ENCODE data around the gene PLCB2.

The PLCB2 gene

GRCh38 chr15:40272485-40273056 is 35.2 kb downstream of the PLCB2 start:
- Histone ChIP-seq H3K27ac (ENCODE audit: low read length) (no peak overlapping the region), H3K9me3 (ENCODE audit: control insufficient read depth in 1 of 2, low read length in 2 of 2) (no peaks in the 10 kb centered on the region), H3K4me1 (ENCODE audit: control insufficient read depth in 1 of 2, insufficient read depth in 2 of 2, low read length in 2 of 2) (no peaks in the 10 kb centered on the region), H3K36me3 (ENCODE audit: control insufficient read depth in 1 of 2, insufficient read depth in 2 of 2, low read length in 2 of 2) (no peaks in the 10 kb centered on the region), H3K27me3 (ENCODE audit: low read depth, low read length) (no peaks in the 10 kb centered on the region), H3K4me3 (ENCODE audit: low read depth in 1 of 2, low read length in 2 of 2) (no peak overlapping the region)

- no peaks in the 10 kb centered on the region for H3K9me3 ChIP-seq (ENCODE audit: control insufficient read depth in 1 of 2, low read length in 2 of 2)
- H3K27me3 ChIP-seq (ENCODE audit: low read depth, low read length) = no peaks in the 10 kb centered on the region
- no peaks in the 10 kb centered on the region for H3K4me1 ChIP-seq (ENCODE audit: control insufficient read depth in 1 of 2, insufficient read depth in 2 of 2, low read length in 2 of 2)
- no peak overlapping the region for H3K4me3 ChIP-seq (ENCODE audit: low read depth in 1 of 2, low read length in 2 of 2)
- H3K27ac ChIP-seq (ENCODE audit: low read length) = no peak overlapping the region
- no peaks in the 10 kb centered on the region for H3K36me3 ChIP-seq (ENCODE audit: control insufficient read depth in 1 of 2, insufficient read depth in 2 of 2, low read length in 2 of 2)
Measured at GRCh38 chr15:40271685-40272484, 35.9 kb downstream of the PLCB2 start.

- no peak overlapping the region for H3K4me3 ChIP-seq (ENCODE audit: low read depth in 1 of 2, low read length in 2 of 2)
- no peak overlapping the region for H3K27ac ChIP-seq (ENCODE audit: low read length)
- H3K27me3 ChIP-seq (ENCODE audit: low read depth, low read length) = no peaks in the 10 kb centered on the region
Measured at GRCh38 chr15:40270246-40270995, 37.3 kb downstream of the PLCB2 start.

GRCh38 chr15:40269604-40270003 is 38.1 kb downstream of the PLCB2 start:
- H3K27ac ChIP-seq (ENCODE audit: low read length) = no peak overlapping the region
- no peak overlapping the region for H3K4me3 ChIP-seq (ENCODE audit: low read depth in 1 of 2, low read length in 2 of 2)
- no peaks in the 10 kb centered on the region for H3K4me1 ChIP-seq (ENCODE audit: control insufficient read depth in 1 of 2, insufficient read depth in 2 of 2, low read length in 2 of 2)
- H3K27me3 ChIP-seq (ENCODE audit: low read depth, low read length) = no peaks in the 10 kb centered on the region
- H3K36me3 ChIP-seq (ENCODE audit: control insufficient read depth in 1 of 2, insufficient read depth in 2 of 2, low read length in 2 of 2) = no peaks in the 10 kb centered on the region
- no peaks in the 10 kb centered on the region for H3K9me3 ChIP-seq (ENCODE audit: control insufficient read depth in 1 of 2, low read length in 2 of 2)

More at GRCh38 chr15:40270246-40270995, 37.3 kb downstream of the PLCB2 start:
- Histone ChIP-seq H3K4me1 (ENCODE audit: control insufficient read depth in 1 of 2, insufficient read depth in 2 of 2, low read length in 2 of 2) (no peaks in the 10 kb centered on the region), H3K9me3 (ENCODE audit: control insufficient read depth in 1 of 2, low read length in 2 of 2) (no peaks in the 10 kb centered on the region), H3K36me3 (ENCODE audit: control insufficient read depth in 1 of 2, insufficient read depth in 2 of 2, low read length in 2 of 2) (no peaks in the 10 kb centered on the region)

GRCh38 chr15:40267670-40268069 is 40.1 kb downstream of the PLCB2 start:
- no peaks in the 10 kb centered on the region for H3K27me3 ChIP-seq (ENCODE audit: low read depth, low read length)
- no peak overlapping the region for H3K4me3 ChIP-seq (ENCODE audit: low read depth in 1 of 2, low read length in 2 of 2)
- no peaks in the 10 kb centered on the region for H3K36me3 ChIP-seq (ENCODE audit: control insufficient read depth in 1 of 2, insufficient read depth in 2 of 2, low read length in 2 of 2)
- H3K27ac ChIP-seq (ENCODE audit: low read length) = no peak overlapping the region
- no peaks in the 10 kb centered on the region for H3K4me1 ChIP-seq (ENCODE audit: control insufficient read depth in 1 of 2, insufficient read depth in 2 of 2, low read length in 2 of 2)
- H3K9me3 ChIP-seq (ENCODE audit: control insufficient read depth in 1 of 2, low read length in 2 of 2) = no peaks in the 10 kb centered on the region

GRCh38 chr15:40266828-40267304 is 40.9 kb downstream of the PLCB2 start:
- Histone ChIP-seq H3K4me3 (ENCODE audit: low read depth in 1 of 2, low read length in 2 of 2) (no peak overlapping the region), H3K9me3 (ENCODE audit: control insufficient read depth in 1 of 2, low read length in 2 of 2) (no peaks in the 10 kb centered on the region), H3K4me1 (ENCODE audit: control insufficient read depth in 1 of 2, insufficient read depth in 2 of 2, low read length in 2 of 2) (no peaks in the 10 kb centered on the region), H3K36me3 (ENCODE audit: control insufficient read depth in 1 of 2, insufficient read depth in 2 of 2, low read length in 2 of 2) (no peaks in the 10 kb centered on the region), H3K27me3 (ENCODE audit: low read depth, low read length) (no peaks in the 10 kb centered on the region), H3K27ac (ENCODE audit: low read length) (no peak overlapping the region)

GRCh38 chr15:40265875-40266274 is 41.9 kb downstream of the PLCB2 start:
- no peaks in the 10 kb centered on the region for H3K27me3 ChIP-seq (ENCODE audit: low read depth, low read length)
- no peak overlapping the region for H3K27ac ChIP-seq (ENCODE audit: low read length)
- no peaks in the 10 kb centered on the region for H3K4me1 ChIP-seq (ENCODE audit: control insufficient read depth in 1 of 2, insufficient read depth in 2 of 2, low read length in 2 of 2)
- no peaks in the 10 kb centered on the region for H3K9me3 ChIP-seq (ENCODE audit: control insufficient read depth in 1 of 2, low read length in 2 of 2)
- H3K36me3 ChIP-seq (ENCODE audit: control insufficient read depth in 1 of 2, insufficient read depth in 2 of 2, low read length in 2 of 2) = no peaks in the 10 kb centered on the region
- H3K4me3 ChIP-seq (ENCODE audit: low read depth in 1 of 2, low read length in 2 of 2) = no peak overlapping the region

- no peak overlapping the region for H3K4me3 ChIP-seq (ENCODE audit: low read depth in 1 of 2, low read length in 2 of 2)
- no peaks in the 10 kb centered on the region for H3K36me3 ChIP-seq (ENCODE audit: control insufficient read depth in 1 of 2, insufficient read depth in 2 of 2, low read length in 2 of 2)
- H3K27ac ChIP-seq (ENCODE audit: low read length) = no peak overlapping the region
- no peaks in the 10 kb centered on the region for H3K4me1 ChIP-seq (ENCODE audit: control insufficient read depth in 1 of 2, insufficient read depth in 2 of 2, low read length in 2 of 2)
- no peaks in the 10 kb centered on the region for H3K9me3 ChIP-seq (ENCODE audit: control insufficient read depth in 1 of 2, low read length in 2 of 2)
- H3K27me3 ChIP-seq (ENCODE audit: low read depth, low read length) = no peaks in the 10 kb centered on the region
Measured at GRCh38 chr15:40265355-40265754, 42.4 kb downstream of the PLCB2 start.

GRCh38 chr15:40264321-40265153 is 43.2 kb downstream of the PLCB2 start:
- Histone ChIP-seq H3K27me3 (ENCODE audit: low read depth, low read length) (no peaks in the 10 kb centered on the region), H3K36me3 (ENCODE audit: control insufficient read depth in 1 of 2, insufficient read depth in 2 of 2, low read length in 2 of 2) (no peaks in the 10 kb centered on the region), H3K27ac (ENCODE audit: low read length) (no peak overlapping the region), H3K4me1 (ENCODE audit: control insufficient read depth in 1 of 2, insufficient read depth in 2 of 2, low read length in 2 of 2) (no peaks in the 10 kb centered on the region), H3K9me3 (ENCODE audit: control insufficient read depth in 1 of 2, low read length in 2 of 2) (no peaks in the 10 kb centered on the region), H3K4me3 (ENCODE audit: low read depth in 1 of 2, low read length in 2 of 2) (no peak overlapping the region)

- no peaks in the 10 kb centered on the region for H3K36me3 ChIP-seq (ENCODE audit: control insufficient read depth in 1 of 2, insufficient read depth in 2 of 2, low read length in 2 of 2)
- no peaks in the 10 kb centered on the region for H3K9me3 ChIP-seq (ENCODE audit: control insufficient read depth in 1 of 2, low read length in 2 of 2)
- H3K4me1 ChIP-seq (ENCODE audit: control insufficient read depth in 1 of 2, insufficient read depth in 2 of 2, low read length in 2 of 2) = no peaks in the 10 kb centered on the region
- H3K4me3 ChIP-seq (ENCODE audit: low read depth in 1 of 2, low read length in 2 of 2) = no peak overlapping the region
- H3K27me3 ChIP-seq (ENCODE audit: low read depth, low read length) = peaks cover 9% of the 10 kb centered on the region
- no peak overlapping the region for H3K27ac ChIP-seq (ENCODE audit: low read length)
Measured at GRCh38 chr15:40263024-40263754, 44.5 kb downstream of the PLCB2 start.
